Posterior vena cava (tissue), 2 donors: ENCODE data around the gene KLHL28. TPM values are rescaled to one million over a fixed set of nuclear protein-coding genes. Genes with fewer than 3 reads are reported as not detected.
A peak's percentile ranks its signal among the peaks of the same experiment; 100 is the strongest.

Experiments used
- DNase-seq: peaks from one replicate; pipeline ENCODE4 v3.0.0-alpha.2; 2020; ENCODE audit warnings: low spot score
- intact Hi-C, 2 donors: fragments of 100-400 bp; cut with DNase I; formaldehyde crosslinking; loops; one replicate each; pipeline versions ENCODE4 v1.14.1 to v1.14.2; 2022 to 2023
- long read RNA-seq, 2 donors: library from polyadenylated mRNA; unstranded; transcript quantifications; one replicate each; pipeline ENCODE4 v2.0.0, GENCODE V29; 2020 to 2021
- total RNA-seq, 2 donors: library from RNA; stranded (reverse); fragmentation: NEBNext Ultra II Directional; extraction: Animal tissue kit (Norgen Biotek cat#: 25700); gene quantifications; one replicate each; pipeline ENCODE4 v1.2.1, GENCODE V29; 2021
- donor health status: DM: yes; HTN: yes; CAD: no.
- donor health status: DM: yes; HTN: yes; CAD: no.

Gene KLHL28
- total RNA-seq: 10 to 100 TPM; 16.0 to 16.4 TPM
- long read RNA-seq, donor 1, partial matches to known transcripts: 0 of 4 reads
- long read RNA-seq, donor 1, other reads (novel, unspliced or antisense): 4 of 4 reads
- long read RNA-seq, donor 2, full-length matches to known transcripts: 5 of 19 reads
- long read RNA-seq, donor 2, partial matches to known transcripts: 4 of 19 reads
- long read RNA-seq, donor 2, other reads (novel, unspliced or antisense): 10 of 19 reads

GRCh38 chr14:44961554-44962333 is at the start of gene KLHL28, which contains the start of gene TOGARAM1:
Gene KLHL28 (minus strand): TSS chr14:44961947. CDS start chr14:44945928, 16,019 bp downstream.
Gene TOGARAM1 (plus strand): TSS chr14:44962190. CDS start chr14:44962422, 232 bp downstream.
- DNase-seq: peak; percentile 98
- intact Hi-C loops: loop anchor here in 1 of 2 donors (5.0 to 10.0 kb wide), 2 partner anchors 64 to 173 kb away; partner anchors contain the start of genes FANCM and FKBP3

GRCh38 chr14:45003924-45004323 is 42.2 kb upstream of the KLHL28 start:
- no peak for DNase-seq
- intact Hi-C loops: no loop called here

GRCh38 chr14:44995770-44996294 is 34.1 kb upstream of the KLHL28 start:
- intact Hi-C loops: no loop called here
- no peak for DNase-seq

- no peak for DNase-seq
- intact Hi-C loops: no loop called here
Measured at GRCh38 chr14:44995196-44995595, 33.4 kb upstream of the KLHL28 start.

- DNase-seq: no peak
- intact Hi-C loops: no loop called here
Measured at GRCh38 chr14:44990533-44990932, 28.8 kb upstream of the KLHL28 start.

- DNase-seq: no peak
Measured at GRCh38 chr14:44989497-44990440, 28.0 kb upstream of the KLHL28 start.

GRCh38 chr14:44988694-44989093 is 26.9 kb upstream of the KLHL28 start:
- DNase-seq: no peak
- intact Hi-C loops: no loop called here

More at GRCh38 chr14:44989497-44990440, 28.0 kb upstream of the KLHL28 start:
- intact Hi-C loops: no loop called here

- DNase-seq: no peak
- intact Hi-C loops: no loop called here
Measured at GRCh38 chr14:44982594-44982993, 20.8 kb upstream of the KLHL28 start.

- no peak for DNase-seq
Measured at GRCh38 chr14:44981198-44981597, 19.5 kb upstream of the KLHL28 start.

GRCh38 chr14:44979740-44980356 is 18.1 kb upstream of the KLHL28 start:
- DNase-seq: no peak
- intact Hi-C loops: no loop called here

More at GRCh38 chr14:44981198-44981597, 19.5 kb upstream of the KLHL28 start:
- intact Hi-C loops: no loop called here

GRCh38 chr14:44979273-44979672 is 17.5 kb upstream of the KLHL28 start:
- DNase-seq: no peak
- intact Hi-C loops: no loop called here

GRCh38 chr14:44971459-44971858 is 9.7 kb upstream of the KLHL28 start:
- intact Hi-C loops: no loop called here
- DNase-seq: no peak

GRCh38 chr14:44970907-44971306 is 9.2 kb upstream of the KLHL28 start:
- intact Hi-C loops: no loop called here
- DNase-seq: no peak

- intact Hi-C loops: loop anchor here in 1 of 2 donors (10.0 kb wide), 1 partner anchor 166 kb away; the partner anchor contains the start of genes FANCM and FKBP3
Measured at GRCh38 chr14:44968714-44969113, 7.0 kb upstream of the KLHL28 start.

GRCh38 chr14:44966601-44967336 is 5.0 kb upstream of the KLHL28 start:
- intact Hi-C loops: loop anchor here in 1 of 2 donors (10.0 kb wide), 1 partner anchor 168 kb away; the partner anchor contains the start of genes FANCM and FKBP3
- DNase-seq: no peak

More at GRCh38 chr14:44968714-44969113, 7.0 kb upstream of the KLHL28 start:
- DNase-seq: no peak

- DNase-seq: no peak
- intact Hi-C loops: loop anchor here in 1 of 2 donors (5.0 to 10.0 kb wide), 2 partner anchors 67 to 171 kb away; partner anchors contain the start of genes FANCM and FKBP3
Measured at GRCh38 chr14:44963775-44964380, 2.1 kb upstream of the KLHL28 start.

GRCh38 chr14:44963044-44963528 is 1.3 kb upstream of the KLHL28 start:
- no peak for DNase-seq
- intact Hi-C loops: loop anchor here in 1 of 2 donors (5.0 to 10.0 kb wide), 2 partner anchors 66 to 172 kb away; partner anchors contain the start of genes FANCM and FKBP3
